GM13977 (cell line): Measurements from ENCODE around the gene CTXN2.
A peak's percentile ranks its signal among the peaks of the same experiment; 100 is the strongest.

Experiments used
- DNase-seq: peaks from one replicate; pipeline ENCODE4 v3.0.0; 2012; ENCODE audit warnings: low spot score
- in situ Hi-C: fragments of 300-500 bp; cut with MboI; formaldehyde crosslinking; loops from one replicate; pipeline ENCODE4 v1.12.0; 2022; ENCODE audit warnings: low sequenced_read_pairs, low pct_unique_long_range_greater_than_20kb, mixed read lengths, inconsistent platforms; ENCODE audit not compliant: unreplicated experiment
- TF ChIP-seq, protein P1 (sequence below): IDR thresholded peaks from 2 replicates; pipeline ENCODE4 v1.5.1; 2012; ENCODE audit warnings: mild to moderate bottlenecking, control low read depth; ENCODE audit not compliant: insufficient read depth; ENCODE audit errors: extremely low read depth, missing control alignments

CTXN2 gene

DNA sequence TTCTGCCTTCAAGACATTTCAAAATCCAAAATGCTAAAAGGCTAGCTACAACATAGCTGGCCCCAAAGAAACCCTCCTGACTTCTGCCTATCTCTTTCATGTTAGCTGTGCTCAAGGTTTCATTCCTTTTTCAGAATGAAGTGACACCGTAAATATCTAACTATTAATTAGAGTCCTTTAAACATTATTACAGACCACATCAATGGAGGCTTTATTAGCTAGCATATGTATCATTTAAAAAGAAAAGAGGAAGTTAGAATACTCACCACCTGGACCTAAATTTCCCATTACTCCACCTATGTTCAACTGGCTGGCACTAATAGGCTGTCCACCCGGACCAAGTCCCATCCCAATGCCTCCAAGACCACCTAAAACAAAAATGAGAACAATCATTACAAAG, 37.9 kb upstream of the CTXN2 start:
- in situ Hi-C loops = no loop called here
- TF ChIP-seq, protein P1, sequence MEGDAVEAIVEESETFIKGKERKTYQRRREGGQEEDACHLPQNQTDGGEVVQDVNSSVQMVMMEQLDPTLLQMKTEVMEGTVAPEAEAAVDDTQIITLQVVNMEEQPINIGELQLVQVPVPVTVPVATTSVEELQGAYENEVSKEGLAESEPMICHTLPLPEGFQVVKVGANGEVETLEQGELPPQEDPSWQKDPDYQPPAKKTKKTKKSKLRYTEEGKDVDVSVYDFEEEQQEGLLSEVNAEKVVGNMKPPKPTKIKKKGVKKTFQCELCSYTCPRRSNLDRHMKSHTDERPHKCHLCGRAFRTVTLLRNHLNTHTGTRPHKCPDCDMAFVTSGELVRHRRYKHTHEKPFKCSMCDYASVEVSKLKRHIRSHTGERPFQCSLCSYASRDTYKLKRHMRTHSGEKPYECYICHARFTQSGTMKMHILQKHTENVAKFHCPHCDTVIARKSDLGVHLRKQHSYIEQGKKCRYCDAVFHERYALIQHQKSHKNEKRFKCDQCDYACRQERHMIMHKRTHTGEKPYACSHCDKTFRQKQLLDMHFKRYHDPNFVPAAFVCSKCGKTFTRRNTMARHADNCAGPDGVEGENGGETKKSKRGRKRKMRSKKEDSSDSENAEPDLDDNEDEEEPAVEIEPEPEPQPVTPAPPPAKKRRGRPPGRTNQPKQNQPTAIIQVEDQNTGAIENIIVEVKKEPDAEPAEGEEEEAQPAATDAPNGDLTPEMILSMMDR = no peak

GRCh38 chr15:48168616-48169015, 22.8 kb upstream of the CTXN2 start:
- no peak for DNase-seq
- TF ChIP-seq, protein P1 = no peak
- in situ Hi-C loops = no loop called here

More for the DNA sequence above, 37.9 kb upstream of the CTXN2 start:
- no peak for DNase-seq

GRCh38 chr15:48170981-48171380, 20.5 kb upstream of the CTXN2 start:
- TF ChIP-seq, protein P1 = no peak
- in situ Hi-C loops = no loop called here
- no peak for DNase-seq

DNA sequence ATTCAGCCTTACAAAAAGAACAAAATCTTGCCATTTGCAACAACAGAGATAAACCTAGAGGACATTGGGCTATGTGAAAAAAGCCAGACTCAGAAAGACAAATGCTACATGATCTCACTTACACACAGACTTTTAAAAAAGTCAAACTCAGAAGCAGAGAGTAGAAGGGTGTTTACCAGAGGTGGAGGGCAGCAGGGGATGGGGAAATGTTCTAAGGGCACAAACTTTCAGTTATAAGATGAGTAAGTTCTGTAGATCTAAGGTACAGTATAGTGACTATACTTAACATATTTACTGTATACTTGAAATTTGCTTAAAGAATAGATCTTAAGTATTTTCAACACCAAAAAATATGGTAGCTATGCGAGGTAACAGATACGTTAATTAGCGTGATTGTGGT, 16.3 kb upstream of the CTXN2 start:
- in situ Hi-C loops = no loop called here
- TF ChIP-seq, protein P1 = no peak
- DNase-seq = no peak

GRCh38 chr15:48176112-48176511, 15.4 kb upstream of the CTXN2 start:
- DNase-seq = no peak
- in situ Hi-C loops = no loop called here
- TF ChIP-seq, protein P1 = no peak

DNA sequence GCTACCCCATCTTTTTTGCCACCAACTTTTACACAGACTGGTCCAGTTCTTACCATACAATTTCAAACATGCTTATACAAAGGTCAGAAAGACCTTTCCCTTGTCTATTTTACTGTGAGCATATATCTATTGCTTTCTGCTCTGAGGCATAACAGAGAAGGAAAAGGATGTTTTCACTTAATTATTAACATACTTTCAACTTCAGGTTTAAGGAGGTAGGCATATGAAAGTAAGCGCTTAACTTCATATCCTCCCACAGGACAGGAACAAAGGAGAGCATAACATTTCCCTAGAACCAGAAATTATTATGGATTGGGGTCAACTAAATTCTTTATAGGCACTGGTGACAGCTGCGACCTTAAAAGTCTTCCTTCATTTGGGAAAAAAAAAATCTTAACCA, 14.5 kb upstream of the CTXN2 start:
- DNase-seq = no peak
- TF ChIP-seq, protein P1 = no peak
- in situ Hi-C loops = no loop called here

- DNase-seq = peak; percentile 40
- TF ChIP-seq, protein P1 = no peak
- in situ Hi-C loops = no loop called here
Observed at GRCh38 chr15:48177383-48177765, 14.1 kb upstream of the CTXN2 start.
